Mononuclear cell (primary cell): ENCODE data around the gene KRT84. TPM values are rescaled to one million over a fixed set of nuclear protein-coding genes. Genes with fewer than 3 reads are reported as not detected.
"Not testable (repeated sequence)": the region's sequence is repeated elsewhere in the genome, so short reads cannot be mapped to it uniquely, and the experiment has no call there.

Source experiments
- H3K27me3 ChIP-seq: 2 replicates; pipeline ENCODE4 v1.6.0; 2011; ENCODE audit warnings: low read length, control low read depth; ENCODE audit not compliant: insufficient read depth
- H3K4me1 ChIP-seq: 2 replicates; pipeline ENCODE4 v1.5.1; 2011; ENCODE audit warnings: mild to moderate bottlenecking, low read length, control low read depth; ENCODE audit not compliant: insufficient read depth
- H3K4me3 ChIP-seq: 2 replicates; pipeline ENCODE4 v1.5.1; 2011; ENCODE audit warnings: mild to moderate bottlenecking, low read length, moderate library complexity
- H3K9me3 ChIP-seq: 2 replicates; pipeline ENCODE4 v1.5.1; 2011; ENCODE audit warnings: low read depth, mild to moderate bottlenecking, control low read depth, low read length
- total RNA-seq: library from RNA; depleted of rRNA; stranded (reverse); fragments of >200 nt; gene quantifications from one replicate; pipeline ENCODE4 v1.2.3, GENCODE V29; 2012

The KRT84 gene
- total RNA-seq, 1 donor: not detected

DNA sequence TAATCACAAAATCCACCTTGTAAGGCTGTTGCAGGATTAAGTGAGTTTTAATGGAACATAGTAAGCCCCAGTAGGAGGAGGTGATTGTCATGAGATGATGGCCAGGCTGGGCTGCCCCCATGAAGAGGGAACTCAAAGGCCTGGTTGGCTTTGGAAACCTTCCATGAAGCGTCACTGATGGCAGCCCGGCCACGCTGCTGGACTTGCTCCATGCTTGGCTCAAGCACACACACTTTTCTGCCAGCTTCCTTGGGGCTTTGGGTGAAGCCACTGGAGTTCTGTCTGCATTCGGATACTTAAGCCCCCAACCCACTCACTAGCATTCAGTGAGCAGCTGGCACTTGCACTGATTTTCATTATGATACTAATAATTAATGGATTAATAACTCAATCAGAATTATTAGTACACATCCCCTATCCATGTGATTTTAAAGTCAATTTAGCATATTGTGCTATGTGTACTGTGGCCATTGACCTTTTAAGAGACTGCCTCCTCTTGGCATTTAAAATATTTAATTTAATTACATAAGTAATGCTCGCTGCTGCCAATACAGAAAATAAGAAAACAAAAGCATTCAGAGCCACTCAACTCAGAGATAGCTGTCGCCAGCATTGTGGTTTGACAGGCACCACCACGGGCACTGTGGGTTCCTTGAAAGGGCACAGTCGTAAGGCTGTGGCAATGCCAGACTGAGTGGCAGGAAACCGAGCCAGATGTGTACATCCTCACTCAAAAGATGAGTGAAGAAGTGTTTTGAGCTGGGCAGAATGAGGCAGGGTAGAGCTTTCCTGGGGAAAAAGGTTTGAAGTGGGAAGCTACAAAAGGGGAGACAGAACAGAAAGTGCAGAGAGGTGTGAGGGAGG, 34.0 kb downstream of the KRT84 start:
- H3K9me3 ChIP-seq: no peaks in the 10 kb centered on the region
- no peak overlapping the region for H3K4me3 ChIP-seq
- H3K27me3 ChIP-seq: peaks cover 7% of the 10 kb centered on the region
- H3K4me1 ChIP-seq: peaks cover 14% of the 10 kb centered on the region

DNA sequence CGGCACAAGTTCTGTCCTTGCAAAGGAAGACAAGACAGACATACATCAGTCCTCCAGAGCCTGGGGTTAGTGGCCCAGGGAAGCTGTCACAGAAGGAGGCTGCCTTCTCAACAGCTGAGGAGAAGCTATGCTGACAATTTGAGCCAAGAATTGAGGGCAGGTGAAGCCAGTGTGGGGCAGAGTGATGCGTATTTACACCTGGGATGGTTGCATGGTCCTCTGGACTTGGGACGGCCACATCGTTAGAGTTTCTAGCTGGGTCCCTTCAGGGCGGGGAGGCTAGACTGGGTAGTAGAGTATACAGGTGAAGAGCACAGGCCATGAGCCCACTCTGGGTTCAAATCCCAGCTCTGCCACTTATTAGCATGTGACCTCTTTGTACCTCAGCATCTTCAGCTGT, 34.7 kb downstream of the KRT84 start:
- Histone ChIP-seq H3K9me3 (no peaks in the 10 kb centered on the region), H3K27me3 (peaks cover 7% of the 10 kb centered on the region), H3K4me1 (peaks cover 14% of the 10 kb centered on the region), H3K4me3 (no peak overlapping the region)

DNA sequence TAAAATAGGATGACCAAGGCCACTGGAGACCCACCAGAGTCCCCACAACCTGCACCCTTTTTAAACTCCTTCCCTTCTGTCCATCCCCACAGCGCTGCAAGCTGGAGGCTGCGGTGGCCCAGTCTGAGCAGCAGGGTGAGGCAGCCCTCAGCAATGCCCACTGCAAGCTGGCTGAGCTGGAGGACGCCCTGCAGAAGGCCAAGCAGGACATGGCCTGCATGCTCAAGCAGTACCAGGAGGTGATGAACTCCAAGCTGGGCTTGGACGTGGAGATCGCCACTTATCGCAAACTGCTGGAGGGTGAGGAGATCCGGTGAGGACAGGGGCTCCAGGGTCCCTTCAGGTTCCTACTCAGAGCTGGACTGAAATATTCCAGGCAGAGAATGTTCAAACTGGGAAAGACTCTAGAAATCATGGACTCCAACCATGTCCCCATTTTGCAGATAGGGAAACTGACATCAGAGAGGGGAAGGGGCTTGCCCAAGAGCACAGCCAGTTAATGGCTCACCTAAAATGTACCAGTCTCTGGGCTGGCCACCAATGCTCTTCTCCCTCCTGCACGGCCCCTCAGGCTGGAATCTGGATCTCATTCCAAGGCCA, 35.3 kb downstream of the KRT84 start:
- H3K4me1 ChIP-seq: peaks cover 14% of the 10 kb centered on the region
- H3K4me3 ChIP-seq: no peak overlapping the region

DNA sequence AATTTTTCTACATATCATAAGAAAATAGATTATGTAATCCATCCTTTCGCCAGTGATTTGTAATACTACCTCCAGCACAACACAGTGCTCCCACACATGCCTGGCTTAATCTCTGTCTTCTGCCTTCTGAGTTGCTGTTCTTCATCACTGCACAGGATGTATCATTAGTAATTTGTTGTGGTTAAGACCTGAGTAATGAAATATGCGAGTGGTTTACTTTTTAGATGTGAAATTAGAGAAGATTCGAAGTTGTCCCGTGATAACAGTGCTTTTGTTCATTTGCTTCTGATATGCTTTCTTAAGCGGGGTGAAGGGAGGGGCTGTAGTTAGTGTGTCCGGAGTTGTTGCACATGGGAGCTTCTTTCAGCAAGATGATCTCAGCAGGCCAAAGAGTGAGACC, 36.3 kb downstream of the KRT84 start:
- Histone ChIP-seq H3K4me1 (peaks cover 14% of the 10 kb centered on the region), H3K4me3 (no peak overlapping the region), H3K27me3 (peaks cover 2% of the 10 kb centered on the region), H3K9me3 (no peaks in the 10 kb centered on the region)

More for the DNA sequence above, 35.3 kb downstream of the KRT84 start:
- peaks cover 7% of the 10 kb centered on the region for H3K27me3 ChIP-seq
- H3K9me3 ChIP-seq: no peaks in the 10 kb centered on the region

DNA sequence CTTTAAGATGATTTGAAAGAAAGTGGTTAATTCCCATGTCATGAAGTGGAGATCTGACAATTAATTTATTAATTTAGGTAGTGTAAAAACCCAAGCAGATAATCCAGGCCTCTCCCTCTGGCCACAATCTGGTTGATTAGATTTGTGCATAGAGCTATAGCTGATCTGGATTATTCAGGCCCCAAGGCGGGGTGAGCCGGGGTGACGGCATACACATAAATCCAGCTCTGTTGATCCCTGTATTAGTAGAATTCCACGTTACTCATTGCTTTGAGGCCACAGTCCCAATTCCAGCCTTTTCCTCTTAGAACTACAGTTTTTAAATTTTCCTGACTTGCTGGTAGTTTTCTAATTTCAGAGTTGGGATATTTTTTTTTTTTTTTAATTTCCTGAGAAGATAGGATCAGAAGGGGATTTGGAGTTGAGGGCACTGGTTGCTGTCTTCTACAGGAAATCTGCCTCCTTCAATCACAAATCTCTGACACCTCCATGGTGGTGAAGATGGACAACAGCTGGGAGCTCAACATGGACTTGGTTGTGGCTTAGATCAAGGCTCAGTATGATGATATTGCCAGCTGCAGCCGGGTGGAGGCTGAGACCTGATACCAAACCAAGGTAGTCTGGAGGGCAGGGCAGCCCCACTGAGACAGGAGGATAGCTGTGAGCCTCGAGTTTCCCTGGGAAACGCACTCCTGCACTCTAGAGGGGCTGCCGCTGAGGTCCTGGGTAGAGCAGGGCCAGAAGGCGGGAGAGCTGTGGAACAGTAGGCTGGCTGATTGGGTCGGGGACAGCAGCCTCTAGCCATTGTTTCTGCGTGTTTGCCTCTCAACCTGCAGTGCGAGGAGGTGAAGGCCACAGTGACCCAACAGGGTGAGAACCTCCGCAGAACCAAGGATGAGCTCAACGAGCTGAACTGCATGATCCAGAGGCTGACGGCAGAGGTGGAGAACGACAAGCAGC, 37.6 kb downstream of the KRT84 start:
- no peaks in the 10 kb centered on the region for H3K27me3 ChIP-seq
- no peak overlapping the region for H3K4me3 ChIP-seq
- H3K9me3 ChIP-seq: no peaks in the 10 kb centered on the region
- peaks cover 14% of the 10 kb centered on the region for H3K4me1 ChIP-seq

DNA sequence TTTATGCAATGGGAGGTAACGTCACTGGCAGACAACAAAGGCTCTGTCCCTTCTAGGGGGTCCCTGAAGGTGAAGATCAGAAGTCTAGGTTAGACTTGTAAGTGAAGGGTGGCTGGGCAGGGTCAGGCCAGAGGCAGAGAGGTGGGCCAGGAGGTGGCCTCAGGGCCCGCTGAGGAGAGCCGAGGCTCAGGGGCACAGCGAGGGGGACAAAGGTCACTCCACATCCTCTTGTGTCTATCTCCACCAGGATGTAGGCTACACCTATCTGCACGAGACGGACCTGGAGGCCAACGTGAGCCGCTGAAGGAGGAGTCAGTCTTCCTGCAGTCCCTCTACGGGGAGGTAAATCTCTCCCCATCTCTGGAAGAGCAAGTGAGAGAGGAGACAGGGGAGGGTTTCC, 38.4 kb downstream of the KRT84 start:
- H3K4me3 ChIP-seq: no peak overlapping the region
- no peaks in the 10 kb centered on the region for H3K27me3 ChIP-seq
- peaks cover 10% of the 10 kb centered on the region for H3K4me1 ChIP-seq
- H3K9me3 ChIP-seq: no peaks in the 10 kb centered on the region

DNA sequence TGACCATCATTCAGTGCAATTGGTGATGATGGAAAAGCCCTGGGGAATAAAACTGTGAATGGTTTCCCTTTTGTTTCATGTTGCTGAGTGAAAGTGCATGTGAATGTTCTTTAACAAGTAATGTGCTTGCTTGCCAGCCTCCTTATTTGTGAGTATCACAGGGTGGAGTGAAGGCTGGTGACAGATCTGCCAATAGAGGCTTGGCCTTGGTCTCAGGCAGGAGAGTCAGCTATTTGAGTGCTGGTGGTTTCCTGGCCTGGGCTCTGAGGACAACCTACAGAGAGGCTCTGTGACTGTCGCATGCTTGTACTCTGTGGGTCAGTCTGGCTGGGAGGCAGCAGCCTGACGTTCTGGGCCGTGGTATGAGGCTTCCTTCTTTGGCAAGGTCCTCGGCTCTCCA, 38.9 kb downstream of the KRT84 start:
- Histone ChIP-seq H3K4me3 (no peak overlapping the region), H3K4me1 (peaks cover 5% of the 10 kb centered on the region), H3K9me3 (no peaks in the 10 kb centered on the region), H3K27me3 (no peaks in the 10 kb centered on the region)

DNA sequence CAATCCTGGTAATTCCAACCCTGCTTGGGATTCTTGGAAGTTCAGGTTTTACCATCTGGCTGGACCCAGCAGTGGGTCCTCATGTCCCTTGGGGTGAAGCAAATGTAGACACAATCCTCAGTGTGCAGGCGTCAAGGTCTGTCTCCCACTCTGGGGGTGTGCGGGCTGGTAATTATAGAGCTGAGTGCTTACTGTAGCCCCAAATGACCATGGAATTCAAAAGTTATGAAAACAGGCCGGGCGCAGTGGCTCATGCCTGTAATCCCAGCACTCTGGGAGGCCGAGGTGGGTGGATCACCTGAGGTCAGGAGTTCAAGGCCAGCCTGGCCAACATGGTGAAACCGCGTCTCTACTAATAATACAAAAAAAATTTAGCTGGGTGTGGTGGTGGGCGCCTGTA, 40.4 kb downstream of the KRT84 start:
- H3K4me1 ChIP-seq, H3K4me3 ChIP-seq, H3K27me3 ChIP-seq, H3K9me3 ChIP-seq: not testable (repeated sequence)

DNA sequence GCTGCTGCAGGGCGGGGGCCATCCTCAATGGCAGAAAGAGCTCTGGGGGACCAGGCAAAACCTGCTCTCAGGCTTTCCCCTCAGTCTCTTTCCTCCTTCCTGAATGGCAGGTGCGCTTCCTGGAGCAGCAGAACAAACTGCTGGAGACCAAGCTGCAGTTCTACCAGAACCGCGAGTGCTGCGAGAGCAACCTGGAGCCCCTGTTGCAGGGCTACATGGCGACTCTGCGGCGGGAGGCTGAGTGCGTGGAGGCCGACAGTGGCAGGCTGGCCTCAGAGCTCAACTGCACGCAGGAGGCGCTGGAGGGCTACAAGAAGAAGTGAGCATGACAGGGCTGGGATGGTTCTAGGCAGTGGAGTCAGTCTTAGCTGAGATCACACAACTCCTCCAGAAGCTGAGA, 41.3 kb downstream of the KRT84 start:
- Histone ChIP-seq H3K9me3 (no peaks in the 10 kb centered on the region), H3K27me3 (no peaks in the 10 kb centered on the region), H3K4me1 (no peaks in the 10 kb centered on the region), H3K4me3 (no peak overlapping the region)

DNA sequence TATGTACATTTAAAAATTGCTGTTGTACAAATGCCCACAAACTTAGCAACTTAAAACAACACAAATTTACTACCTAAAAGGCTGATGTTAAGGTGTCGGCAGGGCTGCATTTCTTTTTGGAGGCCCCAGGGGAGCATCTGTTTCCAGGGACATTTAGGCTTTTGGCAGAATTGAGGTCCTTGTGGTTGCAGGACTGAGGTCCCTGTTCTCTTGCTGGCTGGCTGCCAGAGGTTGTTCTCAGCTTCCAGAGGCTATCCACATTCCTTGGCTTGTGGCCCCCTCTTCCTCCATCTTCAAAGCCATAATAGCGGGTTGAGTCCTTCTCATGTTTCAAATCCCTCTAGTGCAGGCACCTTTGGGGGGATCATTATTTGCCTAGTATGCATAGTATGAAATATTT, 41.9 kb downstream of the KRT84 start:
- Histone ChIP-seq H3K4me1 (no peaks in the 10 kb centered on the region), H3K27me3 (no peaks in the 10 kb centered on the region), H3K9me3 (no peaks in the 10 kb centered on the region), H3K4me3 (no peak overlapping the region)

DNA sequence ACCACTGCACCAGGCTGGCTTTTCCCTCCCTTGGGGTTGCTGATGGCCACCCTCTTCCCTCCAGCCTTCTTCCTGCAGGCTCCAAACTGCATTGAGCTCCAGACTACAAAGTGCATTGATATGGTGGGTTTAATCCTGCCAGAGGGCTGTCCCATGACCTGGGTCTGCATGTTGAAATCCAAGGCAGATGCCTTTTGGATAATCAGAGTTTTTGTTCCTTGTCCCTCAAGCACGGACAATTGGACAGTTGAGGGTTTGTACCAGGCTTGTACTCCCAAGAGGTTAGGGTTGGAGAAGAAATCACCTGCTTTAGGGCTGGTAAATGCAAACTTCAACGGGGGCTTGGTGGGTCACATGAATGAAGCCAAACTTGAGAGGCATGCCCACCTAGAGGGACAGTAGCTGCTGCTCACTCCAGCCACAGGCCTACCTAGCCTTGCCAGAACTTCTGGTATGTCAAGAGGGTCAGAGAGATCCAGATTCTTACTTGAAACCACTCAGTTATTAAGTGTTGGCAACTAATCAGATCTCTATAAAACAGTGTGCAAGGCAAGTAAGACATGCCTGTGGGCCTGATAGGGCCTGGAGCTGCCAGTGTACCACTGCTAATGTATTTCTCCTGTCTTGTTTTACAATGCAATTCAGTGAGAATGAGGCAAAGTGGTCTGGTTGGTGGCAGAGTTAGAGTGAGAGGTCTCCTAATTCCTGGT, 42.5 kb downstream of the KRT84 start:
- H3K4me3 ChIP-seq: no peak overlapping the region
- H3K4me1 ChIP-seq: no peaks in the 10 kb centered on the region
- no peaks in the 10 kb centered on the region for H3K9me3 ChIP-seq
- no peaks in the 10 kb centered on the region for H3K27me3 ChIP-seq

DNA sequence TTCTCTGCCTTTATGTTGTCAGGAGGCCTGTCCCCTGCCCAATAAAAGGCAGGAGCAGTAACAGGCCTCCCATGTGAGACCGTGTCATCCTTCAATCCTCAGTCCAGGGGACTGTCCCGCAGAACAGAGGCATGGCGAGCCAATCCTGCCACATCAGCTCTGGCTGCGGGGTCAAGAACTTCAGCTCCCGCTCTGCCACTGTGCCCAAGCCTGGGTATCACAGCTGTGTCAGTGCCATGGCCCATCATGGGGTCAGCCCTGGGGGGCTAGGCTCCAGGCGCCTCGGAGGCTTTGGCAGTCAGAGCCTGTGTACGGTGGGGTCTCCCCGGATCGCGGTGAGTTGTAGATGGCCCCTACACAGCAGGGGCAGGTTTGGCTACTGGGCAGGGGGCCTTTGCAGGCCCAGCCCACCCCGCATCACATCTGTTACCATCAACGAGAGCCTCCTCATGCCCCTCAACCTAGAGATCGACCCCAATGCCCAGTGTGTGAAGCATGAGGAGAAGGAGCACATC, 44.3 kb downstream of the KRT84 start:
- no peaks in the 10 kb centered on the region for H3K4me1 ChIP-seq
- no peaks in the 10 kb centered on the region for H3K27me3 ChIP-seq
- no peaks in the 10 kb centered on the region for H3K9me3 ChIP-seq
- H3K4me3 ChIP-seq: no peak overlapping the region

DNA sequence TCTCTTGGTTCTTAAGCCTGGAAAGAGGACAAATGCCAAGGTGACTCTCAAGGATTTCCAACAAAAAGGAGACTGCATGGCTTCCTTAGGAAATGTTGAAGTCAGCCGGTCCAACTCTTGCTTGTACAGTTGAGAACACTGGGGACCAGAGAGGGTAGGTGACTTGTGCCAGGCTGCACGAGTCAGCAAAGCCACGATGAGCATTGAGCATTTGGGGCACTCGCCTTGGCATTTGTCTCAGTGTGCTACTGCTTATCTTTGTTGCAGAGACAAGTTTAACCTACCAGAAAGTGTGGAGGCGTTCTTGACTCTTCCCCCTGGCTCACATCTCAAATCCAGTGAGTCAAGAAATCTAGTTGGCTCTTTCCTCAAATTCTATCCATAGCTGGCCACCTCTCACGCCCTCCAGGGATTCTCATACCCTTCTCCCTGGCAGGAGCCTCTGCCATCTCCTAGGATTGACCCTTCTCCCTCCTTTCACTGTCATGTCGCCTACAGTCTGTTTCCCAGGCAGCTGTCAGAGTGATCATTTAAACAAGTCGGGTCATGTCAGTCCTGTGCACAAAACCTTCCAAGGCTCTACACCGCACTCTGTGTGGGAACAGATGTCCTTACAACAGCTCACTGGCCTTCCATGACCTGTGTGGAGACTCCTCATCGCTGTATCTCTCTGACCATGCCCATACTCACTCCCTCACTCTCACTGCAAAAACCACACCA, 47.1 kb downstream of the KRT84 start:
- Histone ChIP-seq H3K4me3 (no peak overlapping the region), H3K4me1 (no peaks in the 10 kb centered on the region), H3K9me3 (no peaks in the 10 kb centered on the region), H3K27me3 (no peaks in the 10 kb centered on the region)

DNA sequence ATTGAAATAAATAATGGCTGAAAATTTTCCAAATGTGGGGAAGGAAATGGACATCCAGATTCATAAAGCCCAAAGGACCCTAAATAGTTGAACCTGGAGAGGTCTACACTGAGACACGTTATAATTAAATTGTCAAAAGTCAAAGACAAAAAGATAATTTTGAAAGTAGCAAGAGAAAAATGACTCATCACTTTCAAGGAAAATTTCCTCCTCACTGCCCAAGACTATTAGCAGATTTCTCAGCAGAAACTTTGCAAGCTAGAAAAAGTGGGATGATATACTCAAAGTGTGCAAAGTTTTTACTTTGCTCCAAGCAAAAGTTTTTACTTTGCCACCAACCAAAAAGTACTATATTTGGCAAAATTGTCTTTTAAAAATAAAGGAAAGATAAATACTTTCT, 48.4 kb downstream of the KRT84 start:
- Histone ChIP-seq H3K27me3 (no peaks in the 10 kb centered on the region), H3K9me3 (no peaks in the 10 kb centered on the region), H3K4me1 (no peaks in the 10 kb centered on the region), H3K4me3 (no peak overlapping the region)
